ENCODE results near the gene SLC24A5.

- peak; percentile 46 for TF ChIP-seq YY1 (IDR thresholded peaks at IDR 0.05; ENCODE audit: insufficient read depth, insufficient read length)
- no peak for TF ChIP-seq ZNF274 (IDR thresholded peaks at IDR 0.05; ENCODE audit: low read depth, low read length)
- TF ChIP-seq SUZ12 (IDR thresholded peaks at IDR 0.05; ENCODE audit: extremely low read depth, insufficient read depth, insufficient read length), result no peak
Measured at GRCh38 chr15:48177766-48178647, 57.2 kb downstream of the SLC24A5 start, which contains the start of gene MYEF2.

Measured in NT2/D1 (cell line).